GM19240 (cell line): ENCODE measurements around the gene DLGAP1.
"Not testable (repeated sequence)": the region's sequence is repeated elsewhere in the genome, so short reads cannot be mapped to it uniquely, and the experiment has no call there.

Source experiments
- DNase-seq: peaks from one replicate; pipeline ENCODE4 v3.0.0; 2011; ENCODE audit warnings: low spot score; ENCODE audit not compliant: insufficient read length

DLGAP1 gene

GRCh38 chr18:3665780-3666525 lies 789.2 kb downstream of the DLGAP1 start:
- DNase-seq: peak; percentile 60

GRCh38 chr18:3665204-3665603 lies 789.9 kb downstream of the DLGAP1 start:
- no peak for DNase-seq

- DNase-seq: no peak
Observed at GRCh38 chr18:3664563-3665178, 790.4 kb downstream of the DLGAP1 start.

GRCh38 chr18:3663870-3664512 lies 791.1 kb downstream of the DLGAP1 start:
- DNase-seq: no peak

- DNase-seq: no peak
Observed at GRCh38 chr18:3661989-3662388, 793.1 kb downstream of the DLGAP1 start.

GRCh38 chr18:3660739-3661515 lies 794.2 kb downstream of the DLGAP1 start:
- no peak for DNase-seq

GRCh38 chr18:3658529-3658928 lies 796.6 kb downstream of the DLGAP1 start:
- no peak for DNase-seq

- no peak for DNase-seq
Observed at GRCh38 chr18:3655254-3656050, 799.7 kb downstream of the DLGAP1 start.

GRCh38 chr18:3654442-3655253 lies 800.5 kb downstream of the DLGAP1 start:
- DNase-seq: no peak

- no peak for DNase-seq
Observed at GRCh38 chr18:3653851-3654441, 801.2 kb downstream of the DLGAP1 start.

- no peak for DNase-seq
Observed at GRCh38 chr18:3653263-3653850, 801.8 kb downstream of the DLGAP1 start.

- DNase-seq: no peak
Observed at GRCh38 chr18:3652380-3653262, 802.5 kb downstream of the DLGAP1 start.

GRCh38 chr18:3651266-3651665 lies 803.8 kb downstream of the DLGAP1 start:
- DNase-seq: no peak

GRCh38 chr18:3650521-3651042 lies 804.5 kb downstream of the DLGAP1 start:
- DNase-seq: not testable (repeated sequence)

- DNase-seq: no peak
Observed at GRCh38 chr18:3649633-3650426, 805.3 kb downstream of the DLGAP1 start.

- DNase-seq: no peak
Observed at GRCh38 chr18:3649135-3649632, 805.9 kb downstream of the DLGAP1 start.

GRCh38 chr18:3648641-3649040 lies 806.5 kb downstream of the DLGAP1 start:
- no peak for DNase-seq
